NCI-H82 (cell line): ENCODE measurements around the gene ATP13A1.
"Not testable (repeated sequence)": the region's sequence is repeated elsewhere in the genome, so short reads cannot be mapped to it uniquely, and the experiment has no call there.

Source experiments
- DNase-seq: peaks from one replicate; lab custom pipeline; 2025; lab: John Stamatoyannopoulos, UW

The ATP13A1 gene

DNA sequence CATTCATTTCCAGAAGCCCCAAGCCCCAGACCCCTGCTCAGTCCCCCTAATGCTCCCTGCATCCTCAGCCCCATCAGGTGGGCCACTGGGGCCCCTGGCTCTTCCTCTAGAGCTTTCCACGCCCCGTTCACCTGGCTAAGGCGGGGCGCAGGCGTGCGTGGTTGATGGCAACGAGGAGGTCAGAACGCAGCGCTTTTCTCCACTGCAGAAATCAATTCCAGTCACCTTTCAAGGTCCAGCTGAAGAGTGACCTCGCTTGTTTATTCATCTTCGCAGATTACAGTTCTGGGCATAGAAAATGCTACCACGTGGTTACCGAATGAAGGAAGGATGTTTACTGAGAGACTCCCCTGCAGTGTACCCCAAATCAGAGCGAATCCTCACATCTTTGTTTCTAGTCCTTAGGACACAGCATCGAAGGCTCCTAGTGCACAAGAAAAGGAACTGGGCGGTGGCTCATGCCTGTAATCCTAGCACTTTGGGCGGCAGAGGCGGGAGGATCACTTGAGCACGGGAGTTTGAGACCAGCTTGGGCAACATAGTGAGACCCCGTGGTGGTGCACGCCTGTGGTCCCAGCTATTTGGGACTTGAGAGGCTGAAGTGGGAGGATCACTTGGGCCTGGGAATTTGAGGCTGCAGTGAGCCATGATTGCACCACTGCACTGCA is 44.2 kb downstream of the ATP13A1 start:
- peak; percentile 33 for DNase-seq

DNA sequence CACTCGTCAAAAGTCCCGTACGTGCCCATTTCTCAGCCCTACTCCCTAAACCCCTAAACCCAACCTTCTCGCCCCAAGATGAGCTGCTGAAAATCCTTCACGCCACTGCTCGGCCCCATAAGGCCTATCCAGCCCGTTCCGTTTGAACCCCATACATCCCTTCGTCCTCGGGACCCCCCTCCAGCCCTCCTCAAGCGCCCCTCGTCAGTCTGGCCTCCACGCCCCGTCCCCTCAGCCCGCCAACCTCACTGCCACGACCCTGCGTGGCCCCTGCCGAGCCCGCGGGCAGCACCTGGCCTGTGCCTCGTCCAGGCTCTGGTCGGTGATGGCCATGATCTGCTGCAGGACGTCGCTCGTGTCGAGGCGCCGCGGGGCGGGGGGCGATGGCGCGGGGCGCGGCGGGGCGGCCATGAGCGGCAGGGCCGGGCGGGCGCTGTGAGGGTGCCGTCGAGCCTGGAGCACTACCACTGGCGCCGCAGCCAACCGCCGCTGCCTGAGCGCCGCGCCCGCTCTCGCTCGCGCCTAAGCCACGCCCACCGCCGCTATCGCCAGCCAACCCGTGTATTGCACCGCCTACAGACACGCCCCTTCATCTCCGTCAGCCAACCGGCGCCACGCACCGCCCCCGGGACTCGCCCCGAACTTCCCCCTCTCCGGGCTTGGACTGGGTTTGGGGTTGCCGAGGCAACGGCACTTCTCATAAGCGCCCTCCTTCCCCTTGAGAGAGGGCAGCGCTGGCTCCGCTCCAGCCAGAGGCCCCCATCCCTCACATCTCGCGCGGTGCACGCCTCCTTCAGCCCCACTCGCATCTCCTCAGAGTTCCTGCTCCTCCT is 45.0 kb downstream of the ATP13A1 start, which contains the start of gene PBX4:
Gene PBX4, minus strand, starts transcription at position 469 of the 833 bp plus-strand sequence. Its CDS starts 58 bp downstream, at position 411.
- peak; percentile 100 for DNase-seq

DNA sequence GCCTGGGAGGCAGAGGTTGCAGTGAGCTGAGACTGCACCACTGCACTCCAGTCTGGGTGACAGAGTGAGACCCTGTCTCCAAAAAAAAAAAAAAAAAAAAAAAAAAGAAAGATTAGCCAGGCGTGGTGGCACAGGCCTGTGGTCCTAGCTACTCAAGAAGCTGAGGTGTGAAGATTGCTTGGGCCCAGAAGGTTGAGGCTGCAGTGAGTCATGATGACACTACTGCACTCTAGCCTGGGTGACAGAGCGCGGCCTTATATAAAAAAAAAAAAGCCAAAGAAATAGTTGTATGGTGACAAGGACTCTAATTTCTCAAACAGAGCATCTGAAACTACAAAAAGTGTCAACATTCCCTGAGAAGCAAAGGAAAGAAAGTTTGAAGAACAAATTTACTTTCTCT is 48.4 kb downstream of the ATP13A1 start:
- DNase-seq: no peak

DNA sequence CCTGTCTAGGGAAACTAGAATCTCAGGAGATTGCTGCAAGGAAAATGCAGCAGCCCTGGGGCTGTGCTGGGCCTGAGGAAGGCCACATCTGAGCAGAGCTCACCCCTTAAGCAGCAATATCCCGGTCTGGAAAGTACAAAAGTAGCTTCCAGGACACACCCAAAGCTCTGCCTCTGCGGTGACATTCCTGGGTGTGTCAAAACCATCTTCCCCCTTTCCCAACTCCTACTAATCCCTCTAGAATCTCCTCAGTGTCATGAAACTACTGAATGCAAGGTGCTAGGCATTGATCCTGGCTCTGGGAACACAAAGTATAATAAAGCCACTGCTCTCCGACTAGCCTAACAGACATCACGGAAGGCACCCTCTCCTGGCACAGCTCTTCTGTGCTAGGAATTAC is 50.0 kb downstream of the ATP13A1 start:
- no peak for DNase-seq

DNA sequence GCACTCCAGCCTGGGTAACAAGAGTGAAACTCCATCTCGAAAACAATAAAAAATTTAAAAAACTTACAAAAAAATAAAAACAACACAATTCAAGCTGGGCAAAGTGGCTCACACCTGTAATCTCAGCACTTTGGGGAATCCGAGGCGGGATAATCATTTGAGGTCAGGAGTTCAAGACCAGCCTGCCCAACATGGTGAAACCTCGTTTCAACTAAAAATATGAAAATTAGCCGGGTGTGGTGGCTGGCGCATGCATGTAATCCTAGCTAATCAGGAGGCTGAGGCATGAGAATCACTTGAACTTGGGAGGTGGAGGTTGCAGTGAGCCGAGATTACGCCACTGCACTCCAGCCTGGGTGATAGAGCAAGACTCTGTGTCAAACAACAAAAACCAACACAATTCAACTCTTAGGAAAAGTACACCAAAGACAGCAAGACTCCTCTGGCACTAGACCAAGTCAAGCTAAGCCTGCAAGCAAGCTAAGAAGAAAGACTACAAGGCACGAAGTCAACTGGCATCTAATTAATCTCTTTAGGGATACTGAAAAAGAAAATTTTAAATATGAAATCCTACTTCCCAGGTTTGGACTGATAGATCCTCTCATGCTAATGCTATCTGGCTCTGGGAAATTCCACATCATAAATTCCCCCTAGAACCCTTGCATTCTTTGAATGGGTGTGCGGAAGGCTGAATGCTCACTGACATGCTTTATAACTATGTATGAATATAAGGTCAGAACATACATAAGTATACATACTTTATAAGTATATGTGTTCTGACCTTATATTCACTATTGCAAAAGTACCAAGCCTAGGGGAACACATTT is 52.9 kb downstream of the ATP13A1 start:
- DNase-seq: no peak

DNA sequence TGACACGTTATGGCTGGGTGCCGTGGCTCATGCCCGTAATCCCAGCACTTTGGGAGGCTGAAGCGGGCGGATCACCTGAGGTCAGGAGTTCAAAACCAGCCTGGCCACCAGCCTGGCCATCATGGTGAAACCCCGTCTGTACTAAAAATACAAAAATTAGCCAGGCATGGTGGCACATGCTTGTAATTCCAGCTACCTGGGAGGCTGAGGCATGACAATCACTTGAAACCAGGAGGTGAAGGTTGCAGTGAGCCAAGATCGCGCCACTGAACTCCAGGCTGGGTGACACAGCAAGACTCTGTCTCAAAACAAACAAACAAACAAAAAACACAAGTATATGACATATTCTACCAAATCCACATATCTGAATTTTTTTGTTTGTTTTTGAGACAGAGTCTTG is 56.8 kb downstream of the ATP13A1 start:
- not testable (repeated sequence) for DNase-seq

DNA sequence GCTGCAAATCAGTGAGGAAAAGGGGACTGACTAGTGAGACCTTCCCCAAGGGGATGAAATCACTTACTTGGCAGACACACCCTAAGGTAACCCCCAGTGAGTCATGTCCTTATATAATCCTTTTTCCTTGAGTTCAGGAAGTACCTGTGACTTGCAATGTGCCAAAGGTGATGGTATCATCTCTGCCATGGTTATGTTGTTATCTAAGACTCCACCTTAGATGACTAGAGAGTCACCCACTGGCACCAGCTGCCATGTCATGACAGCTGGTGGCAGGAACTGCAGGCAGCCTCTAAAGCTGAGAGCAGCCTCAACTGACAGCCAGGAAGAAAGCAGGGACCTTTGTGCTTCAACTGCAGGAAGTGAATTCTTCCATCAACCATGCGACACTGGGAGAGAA is 57.5 kb downstream of the ATP13A1 start:
- no peak for DNase-seq

DNA sequence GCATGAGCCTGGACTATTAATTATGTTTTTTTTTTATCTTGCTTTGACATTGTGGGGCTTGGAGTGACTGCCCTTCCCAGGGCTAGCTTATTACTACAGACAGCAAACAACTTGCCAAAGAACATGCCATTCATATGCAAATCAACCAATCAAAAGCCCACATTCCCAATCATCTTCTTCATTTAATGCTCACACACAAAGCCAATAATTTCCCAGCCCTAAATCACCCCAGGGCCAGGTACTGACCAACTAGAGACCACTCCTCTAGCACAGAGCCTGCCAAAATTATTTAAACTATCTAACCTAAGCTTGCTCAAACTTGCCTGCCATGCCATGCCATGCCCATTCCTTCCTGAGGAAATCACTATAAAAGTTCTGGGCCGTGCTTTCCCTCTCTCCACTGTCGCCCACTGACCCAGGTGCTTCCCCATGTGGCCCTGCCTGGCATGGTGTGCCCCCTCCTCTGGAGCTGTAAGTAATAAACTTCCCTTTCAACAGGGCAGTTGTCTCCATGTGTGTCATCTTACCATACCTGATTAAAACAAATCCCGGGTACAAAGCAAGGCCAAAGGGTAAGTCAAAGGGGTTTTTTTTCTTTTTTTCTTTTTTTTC is 60.7 kb downstream of the ATP13A1 start:
- no peak for DNase-seq

DNA sequence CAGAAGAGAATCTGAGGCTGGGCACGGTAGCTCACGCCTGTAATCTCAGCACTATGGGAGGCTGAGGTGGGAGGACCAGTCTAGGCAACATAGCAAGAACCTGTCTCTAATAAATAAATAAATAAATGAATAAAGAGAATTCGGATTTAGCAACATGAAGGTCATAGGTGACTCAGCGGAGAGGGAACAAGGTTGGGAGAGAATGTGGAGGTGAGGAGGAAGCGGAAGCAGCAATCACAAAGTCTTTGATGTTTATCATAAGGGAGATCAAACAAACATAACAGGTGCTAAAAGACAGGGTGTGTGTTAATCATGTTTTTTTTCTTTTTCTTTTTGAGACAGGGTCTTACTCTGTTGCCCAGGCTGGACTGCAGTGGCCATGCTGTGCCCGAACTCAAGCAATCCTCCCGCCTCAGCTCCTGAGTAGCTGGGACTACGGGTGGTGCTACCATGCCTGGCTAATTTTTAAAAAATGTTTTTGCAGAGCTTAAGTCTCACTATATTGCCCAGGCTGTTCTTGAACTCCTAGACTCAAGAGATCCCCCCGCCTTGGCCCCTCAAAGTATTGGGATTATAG is 61.3 kb downstream of the ATP13A1 start:
- DNase-seq: no peak

DNA sequence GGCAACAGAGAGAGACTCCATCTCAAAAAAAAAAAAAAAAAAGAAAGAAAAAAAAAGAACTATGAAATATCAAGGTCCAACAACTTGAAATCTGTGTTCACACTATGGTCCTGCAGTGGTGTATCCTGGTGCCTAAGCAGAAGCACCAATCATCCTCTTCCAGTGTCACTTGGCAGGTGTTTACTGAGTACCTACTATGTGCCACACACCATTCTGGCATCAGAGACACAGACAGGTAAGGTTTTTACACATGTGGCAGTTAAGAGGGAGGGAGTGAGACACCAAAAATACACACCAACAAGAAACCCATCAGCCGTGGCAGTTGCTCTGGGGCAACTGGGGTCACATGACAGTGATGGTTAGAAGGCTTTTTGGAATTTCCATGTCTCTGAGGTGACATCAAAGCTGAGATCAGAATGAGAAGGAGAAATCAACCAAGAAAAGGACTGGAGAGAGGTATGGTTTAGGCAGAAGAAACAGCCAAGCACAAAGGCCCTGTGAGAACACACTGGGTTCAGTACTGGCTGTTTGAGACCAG is 62.6 kb downstream of the ATP13A1 start:
- DNase-seq: no peak

DNA sequence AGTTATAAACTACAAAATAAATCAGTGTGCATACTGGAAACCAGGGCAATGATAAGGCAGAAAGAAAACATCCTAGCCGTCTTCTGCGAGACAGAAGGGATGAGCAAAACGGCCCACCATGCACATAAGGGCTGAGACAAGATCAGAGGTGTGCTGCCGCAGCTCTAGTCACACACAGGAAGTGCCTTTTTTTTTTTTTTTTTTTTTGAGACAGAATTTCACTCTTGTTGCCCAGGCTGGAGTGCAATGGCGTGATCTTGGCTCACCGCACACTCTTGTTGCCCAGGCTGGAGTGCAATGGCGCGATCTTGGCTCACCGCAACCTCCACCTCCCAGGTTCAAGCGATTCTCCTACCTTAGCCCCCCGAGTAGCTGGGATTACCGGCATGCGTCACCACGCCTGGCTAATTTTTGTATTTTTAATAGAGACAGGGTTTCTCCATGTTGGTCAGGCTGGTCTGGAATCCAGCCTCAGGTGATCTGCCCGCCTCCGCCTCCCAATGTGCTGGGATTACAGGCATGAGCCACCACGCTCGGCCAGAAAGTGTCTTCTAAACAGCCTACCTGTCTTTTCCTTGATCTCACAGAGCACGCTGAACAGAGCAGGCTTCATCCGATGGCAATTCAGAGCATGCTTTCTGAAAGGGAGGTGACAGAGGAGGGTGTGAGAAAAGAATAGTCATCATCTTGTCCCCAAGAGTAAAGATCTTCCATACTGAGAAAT is 64.6 kb downstream of the ATP13A1 start:
- not testable (repeated sequence) for DNase-seq

DNA sequence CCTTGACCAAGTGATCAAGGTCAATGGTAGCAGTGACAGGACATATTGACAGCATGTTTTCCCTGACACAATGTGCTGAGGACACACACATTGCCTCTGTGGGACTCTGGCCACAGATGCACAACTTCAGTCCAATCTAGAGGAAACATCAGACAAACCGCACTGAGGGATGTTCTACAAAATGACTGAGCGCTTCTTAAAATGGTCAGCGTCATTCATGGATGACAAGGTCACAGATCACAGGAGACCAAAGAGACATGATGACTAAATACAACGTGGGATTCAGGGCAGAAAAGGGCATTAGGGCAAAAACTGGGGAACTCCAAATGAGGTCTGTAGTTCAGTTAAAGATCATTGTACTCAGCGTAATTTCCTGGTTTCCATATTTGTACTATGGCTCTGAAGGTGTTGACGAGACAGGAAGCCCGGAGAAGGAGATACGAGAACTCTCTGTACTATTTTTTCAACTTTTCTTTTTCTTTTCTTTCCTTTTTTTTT is 65.6 kb downstream of the ATP13A1 start:
- DNase-seq: no peak
